Measurements from ENCODE around the gene KANK2. TPM values are rescaled to one million over a fixed set of nuclear protein-coding genes. Genes with fewer than 3 reads are reported as not detected.

Gene KANK2
- total RNA-seq, 6 experiments from 2014 or later = 36.3 to 65.4 (median 50.4) TPM

DNA sequence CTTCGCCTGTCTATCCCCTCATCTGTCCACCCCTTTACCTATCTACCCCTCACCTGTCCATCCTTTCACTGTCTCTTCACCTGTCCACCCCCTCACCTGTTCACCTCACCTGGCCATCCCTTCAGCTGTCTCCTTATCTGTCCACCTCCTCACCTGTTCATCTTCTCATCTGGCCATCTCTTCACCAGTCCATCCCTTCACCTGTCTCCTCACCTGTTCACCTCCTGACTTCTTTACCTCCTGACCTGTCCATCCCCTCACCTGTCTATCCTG lies 13.2 kb upstream of the KANK2 start:
- Histone ChIP-seq H3K4me3 (no peak overlapping the region), H3K36me3 (peaks cover 0 to 16% (median 4%) of the 10 kb centered on the region in 4 donors)
- WGBS (ENCODE audit: insufficient coverage, low coverage, low lambda C conversion rate, missing lambda C conversion rate) = 89% methylated on average over 1 of the region's 1 CpG

DNA sequence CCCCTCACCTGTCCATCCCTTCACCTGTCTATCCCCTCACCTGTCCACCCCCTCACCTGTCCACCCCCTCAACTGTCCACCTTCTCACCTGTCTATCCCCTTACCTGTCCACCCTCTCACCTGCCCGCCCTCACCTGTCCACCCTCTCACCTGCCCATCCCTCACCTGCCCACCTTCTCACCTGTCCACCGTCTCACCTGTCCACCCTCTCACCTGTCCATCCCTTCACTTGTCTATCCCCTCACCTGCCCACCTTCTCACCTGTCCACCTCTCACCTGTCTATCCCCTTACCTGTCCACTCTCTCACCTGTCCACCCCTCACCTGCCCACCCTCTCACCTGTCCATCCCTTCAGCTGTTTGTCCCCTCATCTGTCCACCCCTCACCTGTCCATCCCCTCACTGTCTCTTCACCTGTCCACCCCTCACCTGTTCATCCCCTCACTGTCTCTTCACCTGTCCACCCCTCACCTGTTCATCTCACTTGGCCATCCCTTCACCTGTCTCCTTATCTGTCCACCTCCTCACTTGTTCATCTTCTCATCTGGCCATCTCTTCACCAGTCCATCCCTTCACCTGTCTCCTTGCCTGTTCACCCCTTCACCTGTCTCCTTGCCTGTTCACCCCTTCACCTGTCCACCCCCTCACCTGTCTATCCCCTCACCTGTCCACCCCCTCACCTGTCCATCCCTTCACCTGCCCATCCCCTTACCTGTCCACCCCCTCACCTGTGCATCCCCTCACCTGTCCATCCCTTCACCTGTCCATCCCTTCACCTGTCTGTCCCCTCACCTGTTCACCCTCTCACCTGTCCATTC lies 12.7 kb upstream of the KANK2 start:
- peaks cover 0 to 11% (median 4%) of the 10 kb centered on the region in 4 donors for H3K36me3 ChIP-seq
- intact Hi-C loops (cut with DNase I) = loop anchor here (10.0 kb wide), 2 partner anchors 175 to 275 kb away; no protein-coding TSS in a partner anchor

More for the DNA sequence above, 13.2 kb upstream of the KANK2 start:
- no peaks in the 10 kb centered on the region for H3K27me3 ChIP-seq
- no peak for ATAC-seq
- TF ChIP-seq CTCF (IDR thresholded peaks at IDR 0.05) = no peak
- TF ChIP-seq POLR2A (IDR thresholded peaks at IDR 0.05) = no peak
- DNase-seq = no peak
- intact Hi-C loops (cut with DNase I) = loop anchor here (10.0 kb wide), 2 partner anchors 176 to 276 kb away; no protein-coding TSS in a partner anchor
- H3K9me3 ChIP-seq = no peaks in the 10 kb centered on the region
- no peaks in the 10 kb centered on the region for H3K4me1 ChIP-seq
- H3K27ac ChIP-seq = no peak overlapping the region

GRCh38 chr19:11208561-11209471 lies 11.5 kb upstream of the KANK2 start:
- intact Hi-C loops (cut with DNase I) = no loop called here
- Histone ChIP-seq H3K9me3 (no peaks in the 10 kb centered on the region), H3K27me3 (no peaks in the 10 kb centered on the region), H3K27ac (no peak overlapping the region), H3K4me3 (no peak overlapping the region), H3K4me1 (peaks cover 0 to 14% (median 6%) of the 10 kb centered on the region in 4 donors), H3K36me3 (peaks cover 0 to 6% (median 1%) of the 10 kb centered on the region in 4 donors)
- DNase-seq = no peak
- WGBS (ENCODE audit: insufficient coverage, low coverage, low lambda C conversion rate, missing lambda C conversion rate) = 70% methylated on average over 5 of the region's 38 CpGs
- no peak for ATAC-seq
- TF ChIP-seq POLR2A (IDR thresholded peaks at IDR 0.05) = no peak
- no peak for TF ChIP-seq CTCF (IDR thresholded peaks at IDR 0.05)

More for the DNA sequence above, 12.7 kb upstream of the KANK2 start:
- ATAC-seq = no peak
- Histone ChIP-seq H3K4me3 (no peak overlapping the region), H3K4me1 (peaks cover 0 to 4% (median 2%) of the 10 kb centered on the region in 4 donors), H3K9me3 (no peaks in the 10 kb centered on the region), H3K27ac (no peak overlapping the region), H3K27me3 (no peaks in the 10 kb centered on the region)
- TF ChIP-seq CTCF (IDR thresholded peaks at IDR 0.05) (no peak), POLR2A (IDR thresholded peaks at IDR 0.05) (no peak)
- DNase-seq = no peak
- 69% methylated on average over 2 of the region's 2 CpGs for WGBS (ENCODE audit: insufficient coverage, low coverage, low lambda C conversion rate, missing lambda C conversion rate)

DNA sequence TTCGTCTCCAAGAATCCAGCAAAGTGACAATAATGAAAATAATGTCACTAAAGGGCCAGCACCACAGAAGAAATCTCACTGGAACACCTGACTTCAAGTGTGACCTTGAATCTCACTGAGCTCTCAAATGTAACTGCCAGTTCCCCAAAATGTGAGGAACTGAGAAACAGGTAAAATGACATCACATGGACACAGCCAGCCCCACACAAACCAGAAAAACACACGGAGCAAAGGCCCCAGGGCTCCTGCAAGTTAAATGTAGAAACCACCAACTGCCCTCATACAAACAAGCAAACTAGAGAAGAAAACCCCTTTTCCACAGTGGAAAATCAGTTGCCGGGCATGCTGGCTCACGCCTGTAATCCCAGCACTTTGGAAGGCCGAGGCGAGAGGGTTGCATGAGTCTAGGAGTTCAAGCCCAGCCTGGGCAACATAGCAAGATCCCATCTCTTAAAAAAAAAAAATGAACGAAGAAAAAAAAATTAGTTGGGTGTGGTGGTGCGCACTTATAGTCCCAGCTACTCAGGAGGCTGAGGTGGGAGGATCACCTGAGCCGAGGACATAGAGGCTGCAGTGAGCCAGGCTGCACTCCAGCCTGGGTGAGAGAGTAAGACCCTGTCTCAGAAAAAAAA lies 8.7 kb upstream of the KANK2 start:
- WGBS (ENCODE audit: insufficient coverage, low coverage, low lambda C conversion rate, missing lambda C conversion rate) = 78% methylated on average over 6 of the region's 9 CpGs
- no peak overlapping the region for H3K4me3 ChIP-seq
- intact Hi-C loops (cut with DNase I) = no loop called here
- no peaks in the 10 kb centered on the region for H3K27me3 ChIP-seq
- TF ChIP-seq POLR2A (IDR thresholded peaks at IDR 0.05) (no peak), CTCF (IDR thresholded peaks at IDR 0.05) (no peak)
- DNase-seq (no peak), ATAC-seq (no peak)
- H3K9me3 ChIP-seq = no peaks in the 10 kb centered on the region
- H3K36me3 ChIP-seq = peaks cover 0 to 6% (median 0%) of the 10 kb centered on the region in 4 donors
- peaks cover 0 to 16% (median 8%) of the 10 kb centered on the region in 4 donors for H3K4me1 ChIP-seq
- H3K27ac ChIP-seq = no peak overlapping the region

Measured in right lobe of liver (tissue), 6 donors.